K562 (cell line): ENCODE measurements around the gene CCDC148. TPM values are rescaled to one million over a fixed set of nuclear protein-coding genes. Genes with fewer than 3 reads are reported as not detected.
"Not testable (repeated sequence)": the region's sequence is repeated elsewhere in the genome, so short reads cannot be mapped to it uniquely, and the experiment has no call there.

ENCODE experiments used
- ATAC-seq: fragments of 200-7000 bp; cut with Tn5 transposase; 3 replicates; pipeline ENCODE4 v1.9.1; 2020; ENCODE audit warnings: moderate library complexity
- BruUV-seq: library from RNA; stranded (reverse); fragments of 400-500 nt; replicated peaks from 2 replicates; lab custom pipeline; 2021; lab: Mats Ljungman, UMichigan
- CTCF ChIA-PET: fragments of 300-600 bp; formaldehyde crosslinking; extraction: SDS; loops from one replicate; lab custom pipeline; 2021; ENCODE audit warnings: low intra/inter-chr PET ratio; lab: Yijun Ruan, JAX
- POLR2A ChIA-PET: fragments of 300-600, 350-650 bp; sonication (Branson Sonifier 250); formaldehyde crosslinking; extraction: SDS; loops from one replicate; lab custom pipeline; 2021; ENCODE audit warnings: antibody characterized with exemption, inconsistent platforms; lab: Yijun Ruan, JAX
- DNase-seq, 4 experiments: peaks; one replicate each; pipeline versions ENCODE4 v3.0.0 to v3.0.0-alpha.2; 2011 to 2018; ENCODE audit warnings: low spot score in 3 of 4, mixed read lengths in 3 of 4; ENCODE audit errors: extremely low read depth in 1 of 4
- FAIRE-seq: peaks from 2 replicates; lab custom pipeline; 2011; peaks lifted over from hg19 to GRCh38; lab: Jason Lieb, UNC
- H2AFZ ChIP-seq: 2 replicates; pipeline ENCODE4 v1.6.0; 2011; ENCODE audit warnings: low read depth, low read length, control low read depth, inconsistent platforms
- H3K27ac ChIP-seq: fragments of 200-600 bp; 3 replicates; pipeline ENCODE4 v1.8.0; 2011; ENCODE audit warnings: low read depth, mild to moderate bottlenecking, control low read depth, inconsistent platforms, low read length, moderate library complexity, mixed read lengths; ENCODE audit errors: extremely low read depth
- H3K27me3 ChIP-seq, 2 experiments: fragments of 300-600 bp in 1 of 2; 2 replicates in 1 of 2; 3 replicates in 1 of 2; pipeline versions ENCODE4 v1.6.0 to v1.8.0; 2011; ENCODE audit warnings: inconsistent platforms in 2 of 2, low read length in 2 of 2, mild to moderate bottlenecking in 1 of 2, mixed read lengths in 1 of 2, moderate library complexity in 1 of 2; ENCODE audit not compliant: control insufficient read depth in 2 of 2, insufficient read depth in 2 of 2
- H3K36me3 ChIP-seq: fragments of 300-600 bp; 3 replicates; pipeline ENCODE4 v1.8.0; 2011; ENCODE audit warnings: mild to moderate bottlenecking, low read length, inconsistent platforms; ENCODE audit not compliant: control insufficient read depth, insufficient read depth
- H3K4me1 ChIP-seq, 2 experiments: fragments of 200-600 bp in 1 of 2; replicated peaks in 1 of 2; 2 replicates in 1 of 2; 3 replicates in 1 of 2; pipeline versions ENCODE4 v1.5.1 to v1.8.0; 2011; ENCODE audit warnings: inconsistent platforms in 2 of 2, low read length in 2 of 2, mild to moderate bottlenecking in 1 of 2, mixed read lengths in 1 of 2, moderate library complexity in 1 of 2; ENCODE audit not compliant: control insufficient read depth in 2 of 2, insufficient read depth in 2 of 2
- H3K4me2 ChIP-seq: 2 replicates; pipeline ENCODE4 v1.6.1; 2011; ENCODE audit warnings: low read length, control low read depth, inconsistent platforms, mixed read lengths; ENCODE audit not compliant: insufficient read depth
- H3K4me3 ChIP-seq: fragments of 200-600 bp; sonication (generic), shearing (Covaris generic); 2 replicates; pipeline ENCODE4 v1.5.1; 2016; ENCODE audit warnings: control low read depth, inconsistent platforms
- H3K79me2 ChIP-seq: fragments of 200-600 bp; 3 replicates; pipeline ENCODE4 v1.8.0; 2011; ENCODE audit warnings: low read length, inconsistent platforms; ENCODE audit not compliant: control insufficient read depth, insufficient read depth
- H3K9ac ChIP-seq, 2 experiments: 2 replicates each; pipeline versions ENCODE4 v1.6.0 to v1.6.1; 2011; ENCODE audit warnings: low read depth in 2 of 2, low read length in 2 of 2, control low read depth in 1 of 2, inconsistent platforms in 1 of 2, mild to moderate bottlenecking in 1 of 2, mixed read lengths in 1 of 2; ENCODE audit not compliant: insufficient read depth in 1 of 2
- H3K9me1 ChIP-seq: one replicate; pipeline ENCODE4 v1.6.0; 2011; ENCODE audit warnings: inconsistent platforms, mild to moderate bottlenecking, low read length, moderate library complexity; ENCODE audit not compliant: control insufficient read depth, insufficient read depth
- H3K9me3 ChIP-seq: replicated peaks from 2 replicates; pipeline ENCODE4 v1.5.1; 2011; ENCODE audit warnings: low read depth, low read length, inconsistent platforms; ENCODE audit not compliant: control insufficient read depth, insufficient read depth
- H4K20me1 ChIP-seq: replicated peaks from 2 replicates; pipeline ENCODE4 v1.6.1; 2011; ENCODE audit warnings: low read length, inconsistent platforms, mixed read lengths; ENCODE audit not compliant: control insufficient read depth, insufficient read depth
- BRD4 ChIP-seq: fragments of 200-600 bp; sonication (generic); IDR thresholded peaks from 2 replicates; pipeline ENCODE4 v1.6.1; 2017; ENCODE audit warnings: inconsistent platforms
- ESRRA ChIP-seq: fragments of 450-650 bp; IDR thresholded peaks from 2 replicates; pipeline ENCODE4 v1.6.1; 2014; ENCODE audit warnings: low read depth, mild to moderate bottlenecking, moderate library complexity, borderline replicate concordance
- FOSL1 ChIP-seq: fragments of 200-800 bp; sonication (Bioruptor generic); conservative IDR thresholded peaks from 2 replicates; pipeline ENCODE4 v1.6.1; 2016; ENCODE audit warnings: missing genetic modification characterization, missing compliant biosample characterization
- GTF2A2 ChIP-seq: IDR thresholded peaks from 2 replicates; pipeline ENCODE4 v1.6.1; 2016; ENCODE audit warnings: mild to moderate bottlenecking, missing genetic modification characterization, missing compliant biosample characterization
- KDM4B ChIP-seq, 2 experiments: fragments of 450-650 bp in 1 of 2; sonication (generic) in 1 of 2; IDR thresholded peaks; 2 replicates each; pipeline ENCODE4 v1.6.1; 2016 to 2017; ENCODE audit warnings: borderline replicate concordance in 2 of 2, antibody characterized with exemption in 1 of 2, low read depth in 1 of 2, mild to moderate bottlenecking in 1 of 2
- NCOR1 ChIP-seq: fragments of 450-650 bp; IDR thresholded peaks from 2 replicates; pipeline ENCODE4 v1.6.1; 2016; ENCODE audit warnings: mild to moderate bottlenecking, moderate library complexity
- UBTF ChIP-seq, 2 experiments: IDR thresholded peaks; 2 replicates each; pipeline ENCODE4 v1.6.1; 2012; ENCODE audit warnings: improper control_type of control experiment in 2 of 2, low read depth in 2 of 2, low read length in 2 of 2, borderline replicate concordance in 1 of 2
- ZNF583 ChIP-seq: fragments of 250-450 bp; sonication (Bioruptor Pico); IDR thresholded peaks from 2 replicates; pipeline ENCODE4 v1.4.0; 2020
- WGBS: fragments of 100-300 bp; shearing (Covaris generic); methylation state at CpG from one replicate; pipeline ENCODE4 v1.1.6; 2016; ENCODE audit warnings: low coverage, mixed read lengths; ENCODE audit not compliant: insufficient coverage; ENCODE audit errors: missing lambda C conversion rate; 5-methylcytosine and 5-hydroxymethylcytosine counted together
- in situ Hi-C: fragments of 300-500 bp; cut with MboI; formaldehyde crosslinking; loops from 4 replicates; pipeline ENCODE4 v1.15.0; 2018; ENCODE audit warnings: inconsistent platforms, mixed read lengths
- intact Hi-C: fragments of 100-400 bp; cut with micrococcal nuclease; formaldehyde crosslinking; loops from 2 replicates; pipeline ENCODE4 v1.14.2; 2022
- polyA plus RNA-seq, 8 experiments: library from polyadenylated mRNA; depleted of rRNA in 4 of 8; stranded (reverse) in 5 of 8; unstranded in 3 of 8; fragments of >200 nt; fragmentation: Nextera tagmentation in 2 of 8; fragmentation: Illumina TruSeq in 1 of 8; extraction: Ambion mirVana in 2 of 8; extraction: Trizol in 1 of 8; gene quantifications; 2 replicates each; pipeline versions ENCODE4 v1.2.1 to v1.2.3, GENCODE V29; 2011 to 2014; ENCODE audit warnings: inconsistent platforms in 1 of 8, missing spikeins in 1 of 8
- total RNA-seq, 7 experiments: library from RNA; depleted of rRNA in 6 of 7; stranded (reverse); fragments of >200 nt in 6 of 7; fragmentation: Illumina TruSeq in 2 of 7; extraction: Trizol in 2 of 7; gene quantifications; 2 replicates each; pipeline versions ENCODE4 v1.2.1 to v1.2.3, GENCODE V29; 2011 to 2021; ENCODE audit warnings: low replicate concordance in 1 of 7

Gene CCDC148
- total and polyA plus RNA-seq, 9 of the 15 experiments (the other 6 are each of a cell fraction or from before 2014, with no cell fraction given): 0.10 to 1.4 (median 0.65) TPM

- TF ChIP-seq UBTF (IDR thresholded peaks at IDR 0.05; ENCODE audit: borderline replicate concordance in 1 of 2, low read depth in 2 of 2, low read length in 2 of 2): no peak
- TF ChIP-seq GTF2A2 (tag): no peak
- no peak for TF ChIP-seq FOSL1 (tag)
- TF ChIP-seq BRD4: no peak
- no peak for TF ChIP-seq NCOR1
- TF ChIP-seq KDM4B (IDR thresholded peaks at IDR 0.05; ENCODE audit: borderline replicate concordance in 2 of 2, low read depth in 1 of 2): no peak
- TF ChIP-seq ZNF583 (CRISPR knock-in tag): no peak
- TF ChIP-seq ESRRA: no peak
These were observed 20.6 kb upstream of the CCDC148 start (continued) for GRCh38 chr2:158477202-158477601.

GRCh38 chr2:158474526-158475011 is 18.0 kb upstream of the CCDC148 start:
- FAIRE-seq, in situ Hi-C loops, H3K9me1 ChIP-seq, BruUV-seq, H3K27me3 ChIP-seq, H3K9me3 ChIP-seq, H3K27ac ChIP-seq, H3K9ac ChIP-seq, H3K4me2 ChIP-seq, CTCF ChIA-PET, intact Hi-C loops, H4K20me1 ChIP-seq, DNase-seq, H2AFZ ChIP-seq, H3K4me3 ChIP-seq, H3K4me1 ChIP-seq: not testable (repeated sequence)
- Histone ChIP-seq H3K79me2 (peaks cover 33% of the 10 kb centered on the region), H3K36me3 (peaks cover 30% of the 10 kb centered on the region)
- WGBS: 95% methylated on average over 3 of the region's 3 CpGs
- peak; percentile 26; the same call in 2 of the 3 replicates for ATAC-seq
- POLR2A ChIA-PET: interaction anchor here (0.6 to 1.0 kb wide), 4 partner anchors 13 to 418 kb away, joined by 3 to 4 read pairs (median 3); no protein-coding TSS in a partner anchor
